ENCODE data around the gene CYTH3.

DNA sequence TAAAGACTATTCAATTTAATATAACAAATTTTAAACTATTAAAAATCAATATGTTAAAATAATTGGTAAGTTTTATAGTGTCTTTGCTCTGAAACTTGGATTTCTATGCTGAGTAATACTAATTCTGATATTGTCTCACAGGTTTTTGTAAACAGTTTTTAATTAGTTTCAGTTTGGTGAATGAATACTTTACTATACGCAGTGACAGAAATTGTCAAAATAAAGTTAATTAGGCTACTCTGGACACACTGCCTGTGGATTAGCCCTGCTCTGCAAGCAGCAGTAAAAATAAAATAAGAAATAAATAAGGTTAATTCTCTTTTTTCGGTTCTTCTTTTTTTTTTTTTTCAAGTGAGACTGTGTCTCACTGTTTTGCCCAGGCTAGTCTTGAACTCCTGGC, 135.9 kb downstream of the CYTH3 start:
- no peak for TF ChIP-seq POLR2A (IDR thresholded peaks at IDR 0.05; ENCODE audit: low read length)
- no peak for TF ChIP-seq NFE2L2 (conservative IDR thresholded peaks at IDR 0.05; ENCODE audit: low read length)
- TF ChIP-seq, protein P1, sequence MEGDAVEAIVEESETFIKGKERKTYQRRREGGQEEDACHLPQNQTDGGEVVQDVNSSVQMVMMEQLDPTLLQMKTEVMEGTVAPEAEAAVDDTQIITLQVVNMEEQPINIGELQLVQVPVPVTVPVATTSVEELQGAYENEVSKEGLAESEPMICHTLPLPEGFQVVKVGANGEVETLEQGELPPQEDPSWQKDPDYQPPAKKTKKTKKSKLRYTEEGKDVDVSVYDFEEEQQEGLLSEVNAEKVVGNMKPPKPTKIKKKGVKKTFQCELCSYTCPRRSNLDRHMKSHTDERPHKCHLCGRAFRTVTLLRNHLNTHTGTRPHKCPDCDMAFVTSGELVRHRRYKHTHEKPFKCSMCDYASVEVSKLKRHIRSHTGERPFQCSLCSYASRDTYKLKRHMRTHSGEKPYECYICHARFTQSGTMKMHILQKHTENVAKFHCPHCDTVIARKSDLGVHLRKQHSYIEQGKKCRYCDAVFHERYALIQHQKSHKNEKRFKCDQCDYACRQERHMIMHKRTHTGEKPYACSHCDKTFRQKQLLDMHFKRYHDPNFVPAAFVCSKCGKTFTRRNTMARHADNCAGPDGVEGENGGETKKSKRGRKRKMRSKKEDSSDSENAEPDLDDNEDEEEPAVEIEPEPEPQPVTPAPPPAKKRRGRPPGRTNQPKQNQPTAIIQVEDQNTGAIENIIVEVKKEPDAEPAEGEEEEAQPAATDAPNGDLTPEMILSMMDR (IDR thresholded peaks at IDR 0.05) = no peak
- TF ChIP-seq KDM5A (IDR thresholded peaks at IDR 0.05) = no peak
- TF ChIP-seq, protein P2, sequence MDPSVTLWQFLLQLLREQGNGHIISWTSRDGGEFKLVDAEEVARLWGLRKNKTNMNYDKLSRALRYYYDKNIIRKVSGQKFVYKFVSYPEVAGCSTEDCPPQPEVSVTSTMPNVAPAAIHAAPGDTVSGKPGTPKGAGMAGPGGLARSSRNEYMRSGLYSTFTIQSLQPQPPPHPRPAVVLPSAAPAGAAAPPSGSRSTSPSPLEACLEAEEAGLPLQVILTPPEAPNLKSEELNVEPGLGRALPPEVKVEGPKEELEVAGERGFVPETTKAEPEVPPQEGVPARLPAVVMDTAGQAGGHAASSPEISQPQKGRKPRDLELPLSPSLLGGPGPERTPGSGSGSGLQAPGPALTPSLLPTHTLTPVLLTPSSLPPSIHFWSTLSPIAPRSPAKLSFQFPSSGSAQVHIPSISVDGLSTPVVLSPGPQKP (IDR thresholded peaks at IDR 0.05; ENCODE audit: low read depth, low read length) = no peak
- no peak for TF ChIP-seq REST (IDR thresholded peaks at IDR 0.05)
- TF ChIP-seq JUN (IDR thresholded peaks at IDR 0.05) = no peak
- TF ChIP-seq EP300 (IDR thresholded peaks at IDR 0.05) = no peak
- no peak for TF ChIP-seq RAD21 (conservative IDR thresholded peaks at IDR 0.05 in 1 of 2, IDR thresholded peaks at IDR 0.05 in 1 of 2)
- TF ChIP-seq CHD2 (IDR thresholded peaks at IDR 0.05; ENCODE audit: low read length, partially characterized antibody) = no peak
- no peak for TF ChIP-seq SMC3 (IDR thresholded peaks at IDR 0.05)
- no peak for TF ChIP-seq ESRRA (IDR thresholded peaks at IDR 0.05; ENCODE audit: borderline replicate concordance, low read length)
- TF ChIP-seq, protein P3, sequence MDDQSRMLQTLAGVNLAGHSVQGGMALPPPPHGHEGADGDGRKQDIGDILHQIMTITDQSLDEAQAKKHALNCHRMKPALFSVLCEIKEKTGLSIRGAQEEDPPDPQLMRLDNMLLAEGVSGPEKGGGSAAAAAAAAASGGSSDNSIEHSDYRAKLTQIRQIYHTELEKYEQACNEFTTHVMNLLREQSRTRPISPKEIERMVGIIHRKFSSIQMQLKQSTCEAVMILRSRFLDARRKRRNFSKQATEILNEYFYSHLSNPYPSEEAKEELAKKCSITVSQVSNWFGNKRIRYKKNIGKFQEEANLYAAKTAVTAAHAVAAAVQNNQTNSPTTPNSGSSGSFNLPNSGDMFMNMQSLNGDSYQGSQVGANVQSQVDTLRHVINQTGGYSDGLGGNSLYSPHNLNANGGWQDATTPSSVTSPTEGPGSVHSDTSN (IDR thresholded peaks at IDR 0.05) = no peak

All from A549 (cell line).